ENCODE data around the gene KLRC4.

The KLRC4 gene

DNA sequence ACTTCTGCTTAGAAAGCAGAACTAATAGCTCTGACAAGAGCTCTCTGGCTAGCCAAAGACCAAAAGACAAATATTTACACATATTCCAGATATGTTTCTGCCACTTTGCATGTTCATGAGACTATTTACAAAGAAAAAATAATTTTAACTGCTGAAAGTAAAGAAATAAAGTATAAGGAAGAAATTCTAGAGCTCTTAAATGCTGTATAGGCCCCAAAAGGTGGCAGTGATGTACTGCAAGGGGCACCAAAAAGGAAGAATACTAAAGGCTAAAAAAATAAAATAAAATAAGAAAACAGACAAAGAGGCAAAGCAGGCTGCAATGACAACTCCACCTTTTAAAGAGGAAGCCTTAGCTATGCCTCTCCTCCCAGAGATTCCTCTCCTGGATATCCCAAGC, 42.7 kb downstream of the KLRC4 start:
- DNase-seq, result no peak

DNA sequence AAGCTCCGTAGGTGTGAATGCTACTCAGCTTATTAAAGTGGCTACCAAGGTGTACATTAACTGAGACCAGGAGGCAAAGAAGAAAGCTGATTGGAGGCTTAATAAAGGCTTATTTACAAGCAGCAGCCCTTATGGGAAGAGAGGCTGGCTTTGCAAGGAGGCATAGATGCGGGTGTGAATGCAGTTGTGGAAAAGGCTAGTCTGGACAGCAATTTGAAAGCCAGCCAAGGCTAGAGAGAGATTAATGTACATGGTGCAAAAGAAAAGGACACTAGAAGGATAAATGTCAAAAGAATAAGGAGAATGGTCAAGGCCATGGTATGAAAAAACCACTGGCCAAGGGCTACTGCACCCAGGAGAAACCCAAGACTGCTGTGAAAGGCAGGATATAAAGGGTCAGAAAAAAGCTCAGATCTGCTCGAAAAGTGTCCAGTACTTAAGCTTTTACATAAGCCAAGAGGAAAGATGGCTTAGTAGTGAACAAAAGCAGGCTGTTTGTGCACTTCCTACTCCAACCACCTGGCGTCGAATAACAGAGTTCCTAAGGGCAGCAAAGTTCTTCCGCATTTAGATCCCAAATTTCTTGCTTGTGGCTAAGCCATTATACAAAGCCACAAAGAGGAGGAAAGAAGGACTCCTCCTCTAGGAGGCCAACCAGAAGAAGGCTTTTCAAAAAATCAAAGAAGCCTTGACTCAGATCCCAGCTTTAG, 43.7 kb downstream of the KLRC4 start:
- DNase-seq, result no peak

GRCh38 chr12:10364815-10365622, 44.5 kb downstream of the KLRC4 start:
- DNase-seq, result peak; percentile 64

- no peak for DNase-seq
These were observed 45.4 kb downstream of the KLRC4 start for GRCh38 chr12:10363914-10364814.

GRCh38 chr12:10363658-10363913, 46.0 kb downstream of the KLRC4 start:
- no peak for DNase-seq

DNA sequence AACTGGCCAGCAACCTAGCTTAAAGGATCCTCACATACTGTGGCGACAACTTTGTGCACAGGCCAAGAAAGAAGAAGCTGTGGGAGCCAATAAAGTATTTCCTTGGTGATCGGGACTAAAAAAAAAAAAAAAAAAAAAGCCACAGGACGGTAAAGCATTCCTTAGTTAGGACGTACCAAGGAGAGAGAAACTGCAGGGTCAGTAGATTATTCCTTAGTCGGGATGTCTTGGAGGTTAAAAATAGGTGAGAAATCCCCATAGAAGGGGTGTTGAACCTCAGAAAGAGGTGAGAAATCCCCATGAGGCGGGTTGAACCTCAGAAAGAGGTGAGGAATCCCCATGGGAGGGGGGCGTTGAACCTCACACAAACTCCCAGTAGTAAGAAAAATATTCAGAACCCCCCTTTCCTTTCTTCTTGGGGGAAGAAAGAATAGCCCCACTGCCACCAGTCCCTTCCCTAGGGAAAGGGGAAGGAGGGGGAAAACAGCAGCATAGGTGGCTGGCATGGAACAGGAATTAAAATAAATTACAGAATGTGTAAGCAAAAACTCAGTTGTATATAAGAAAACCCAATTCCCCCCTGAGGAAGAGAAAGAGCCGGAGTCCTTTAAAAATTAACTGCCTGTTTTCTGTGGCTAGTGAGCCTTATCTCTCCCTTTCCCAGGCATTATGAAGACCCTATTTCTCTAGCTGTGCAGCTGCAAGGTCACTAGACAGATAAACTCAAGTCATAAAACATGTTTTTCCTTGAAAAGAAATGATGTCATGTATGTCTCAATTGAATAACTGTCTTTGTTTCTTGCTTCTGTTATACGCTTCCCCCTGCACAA, 46.5 kb downstream of the KLRC4 start:
- DNase-seq, result no peak

- no peak for DNase-seq
These were observed 47.2 kb downstream of the KLRC4 start for GRCh38 chr12:10362325-10362724.

- DNase-seq, result no peak
These were observed 47.9 kb downstream of the KLRC4 start for GRCh38 chr12:10361622-10362021.

- no peak for DNase-seq
These were observed 48.5 kb downstream of the KLRC4 start for GRCh38 chr12:10361084-10361483.

DNA sequence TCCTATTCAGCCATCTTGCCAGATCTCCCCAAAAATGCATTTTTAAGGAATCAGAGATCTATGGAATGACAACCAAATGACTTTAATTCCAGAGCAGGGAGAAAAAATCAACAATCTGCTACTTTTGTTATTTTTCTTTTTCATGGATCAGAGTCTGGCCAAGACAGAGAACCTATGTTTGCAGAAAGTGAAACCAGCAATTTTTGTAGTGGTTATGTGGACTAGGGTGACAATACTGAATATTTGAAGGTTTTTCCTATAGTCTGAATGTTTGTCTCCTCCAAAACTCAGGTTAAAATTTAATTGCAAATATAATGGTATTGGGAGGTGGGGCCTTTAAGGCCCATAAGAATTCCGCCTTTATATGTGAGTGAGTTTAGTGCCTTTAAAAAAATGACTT, 50.6 kb downstream of the KLRC4 start:
- no peak for DNase-seq

DNA sequence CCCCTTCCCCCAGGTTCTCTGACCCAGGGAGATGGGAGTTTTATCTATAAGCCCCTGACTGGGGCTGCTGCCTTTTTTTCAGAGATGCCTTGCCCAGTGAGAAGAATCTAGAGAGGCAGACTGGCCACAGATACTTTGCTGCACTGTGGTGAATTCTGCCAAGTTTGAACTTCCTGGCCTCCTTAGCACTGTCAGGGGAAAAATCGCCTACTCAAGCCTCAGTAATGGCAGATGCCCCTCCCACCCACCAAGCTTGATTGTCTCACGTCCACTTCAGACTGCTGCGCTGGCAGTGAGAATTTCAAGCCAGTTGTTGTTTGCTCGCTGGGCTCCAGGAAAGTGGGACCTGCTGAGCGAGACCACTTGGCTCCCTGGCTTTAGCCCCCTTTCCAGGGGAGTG, 51.4 kb downstream of the KLRC4 start:
- no peak for DNase-seq
